ENCODE results near the gene C16orf89. TPM values are rescaled to one million over a fixed set of nuclear protein-coding genes. Genes with fewer than 3 reads are reported as not detected.
"Not testable (repeated sequence)": the region's sequence is repeated elsewhere in the genome, so short reads cannot be mapped to it uniquely, and the experiment has no call there.

C16orf89 gene
- total and polyA plus RNA-seq, 2 donors (not counting 1 experiment from before 2014, with no cell fraction given): not detected

DNA sequence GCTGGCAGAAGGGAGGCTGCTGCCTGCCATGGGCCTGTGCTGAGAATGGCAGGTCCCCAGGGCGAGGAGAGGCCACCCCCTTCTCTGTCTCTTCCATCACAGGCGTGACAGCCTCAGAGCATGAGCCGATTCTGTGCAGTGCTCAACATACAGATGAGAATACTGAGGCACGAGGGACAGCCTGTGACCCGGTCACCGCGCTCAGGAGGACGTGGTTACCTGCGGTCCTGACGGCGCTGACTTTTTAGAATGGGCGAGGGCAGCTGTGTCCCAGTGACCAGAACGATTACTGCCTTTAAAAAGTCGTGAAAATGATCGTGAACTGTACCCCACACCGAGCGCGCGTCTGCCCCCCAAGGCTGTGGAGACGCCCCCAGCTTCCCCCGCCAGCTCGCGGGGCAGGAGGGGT, 31.3 kb upstream of the C16orf89 start:
- H3K27me3 ChIP-seq (replicated peaks in 1 of 4; ENCODE audit: control extremely low read depth in 1 of 4, control insufficient read depth in 3 of 4, insufficient read depth in 4 of 4, low read length in 3 of 4); ATAC-seq (ENCODE audit: low read depth); H3K9me3 Mint-ChIP-seq (ENCODE audit: insufficient read depth); H3K27me3 Mint-ChIP-seq; H3K79me2 ChIP-seq (ENCODE audit: control insufficient read depth, insufficient read depth, low read length); H3K9me3 ChIP-seq (ENCODE audit: control extremely low read depth in 1 of 3, control insufficient read depth in 2 of 3, insufficient read depth in 1 of 3, low read length in 2 of 3); H3K36me3 ChIP-seq (replicated peaks in 1 of 2; ENCODE audit: control extremely low read depth in 1 of 2, control insufficient read depth in 1 of 2, extremely low read depth in 1 of 2, insufficient read depth in 2 of 2, low read length in 1 of 2); H3K4me1 ChIP-seq (ENCODE audit: control insufficient read depth in 2 of 2, insufficient read depth in 2 of 2, low read length in 2 of 2); H4K20me1 ChIP-seq (ENCODE audit: control insufficient read depth, insufficient read depth, low read length, poor library complexity, severe bottlenecking): not testable (repeated sequence)
- Histone ChIP-seq H2AFZ (ENCODE audit: insufficient read depth, low read depth, low read length, poor library complexity, severe bottlenecking) (peak overlapping the region; percentile 89), H3K9ac (ENCODE audit: low read length) (peak overlapping the region; percentile 70), H3K27ac (ENCODE audit: low read length in 2 of 2) (peak overlapping the region in 1 of 2 donors; percentile 83), H3K4me2 (replicated peaks; ENCODE audit: low read depth, low read length, poor library complexity, severe bottlenecking) (peak overlapping the region; percentile 55), H3K4me3 (ENCODE audit: control extremely low read depth in 1 of 5, extremely low read depth in 1 of 5, insufficient read depth in 1 of 5, low read depth in 2 of 5, low read length in 4 of 5) (peak overlapping the region in 4 of 5 experiments; percentile 48 to 68 (median 64))
- Mint-ChIP-seq H3K4me1 (peaks cover 17% of the 10 kb centered on the region), H3K27ac (peak overlapping the region; percentile 87), H3K4me3 (peak overlapping the region; percentile 91)
- ChIA-PET CTCF (interaction anchor here (1.2 kb wide), 1 partner anchor 363 kb away, joined by 3 read pairs; the partner anchor contains the start of genes ANKS3 and DNAAF8), POLR2A (interaction anchor here (1.3 kb wide), 1 partner anchor 25 kb away, joined by 6 read pairs; the partner anchor contains the start of gene ALG1)
- intact Hi-C loops (cut with micrococcal nuclease): loop anchor here (1.0 to 5.0 kb wide), 4 partner anchors 26 to 845 kb away; partner anchors contain the start of genes ALG1 and SEC14L5
- under 1% methylated on average over 23 of the region's 23 CpGs for WGBS (ENCODE audit: insufficient coverage)
- peak; percentile 58 for DNase-seq

DNA sequence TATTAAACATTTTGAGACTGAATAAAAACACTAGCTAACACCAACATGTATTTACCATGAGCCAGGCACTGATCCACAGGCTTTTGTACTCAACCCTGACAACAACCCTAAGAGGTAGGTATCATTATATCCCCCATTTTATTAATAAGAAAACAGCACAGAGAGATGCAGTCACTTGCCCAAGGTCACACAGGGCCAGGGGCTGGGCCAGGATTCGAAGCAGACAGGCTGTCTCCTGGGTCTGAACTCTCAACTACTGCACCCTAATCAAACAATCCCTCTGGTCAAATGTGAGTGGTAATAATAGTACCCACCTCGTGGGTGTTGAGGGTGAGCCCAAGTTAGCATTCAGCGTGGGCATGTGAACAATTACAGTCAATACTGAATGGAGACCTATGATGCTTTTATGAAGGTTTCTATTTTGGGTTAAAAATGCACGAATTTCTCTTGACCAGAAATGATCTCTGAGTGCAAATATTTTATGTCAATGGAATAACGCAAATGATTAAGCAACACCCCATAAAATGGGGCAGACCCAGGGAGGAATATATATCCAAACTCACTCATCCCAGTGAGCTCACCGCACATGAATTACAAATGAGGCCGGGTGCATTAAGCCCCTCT, 30.8 kb upstream of the C16orf89 start:
- CTCF ChIA-PET; ATAC-seq (ENCODE audit: low read depth); H3K79me2 ChIP-seq (ENCODE audit: control insufficient read depth, insufficient read depth, low read length); H3K27me3 ChIP-seq (replicated peaks in 1 of 4; ENCODE audit: control extremely low read depth in 1 of 4, control insufficient read depth in 3 of 4, insufficient read depth in 4 of 4, low read length in 3 of 4); H3K36me3 ChIP-seq (replicated peaks in 1 of 2; ENCODE audit: control extremely low read depth in 1 of 2, control insufficient read depth in 1 of 2, extremely low read depth in 1 of 2, insufficient read depth in 2 of 2, low read length in 1 of 2); H3K4me1 ChIP-seq (ENCODE audit: control insufficient read depth in 2 of 2, insufficient read depth in 2 of 2, low read length in 2 of 2); H3K27ac ChIP-seq (ENCODE audit: low read length in 2 of 2); H3K9me3 Mint-ChIP-seq (ENCODE audit: insufficient read depth); H3K27me3 Mint-ChIP-seq; DNase-seq; H4K20me1 ChIP-seq (ENCODE audit: control insufficient read depth, insufficient read depth, low read length, poor library complexity, severe bottlenecking); H3K9me3 ChIP-seq (ENCODE audit: control extremely low read depth in 1 of 3, control insufficient read depth in 2 of 3, insufficient read depth in 1 of 3, low read length in 2 of 3): not testable (repeated sequence)
- POLR2A ChIA-PET: interaction anchor here (1.3 kb wide), 1 partner anchor 24 kb away, joined by 6 read pairs; the partner anchor contains the start of gene ALG1
- H3K4me2 ChIP-seq (replicated peaks; ENCODE audit: low read depth, low read length, poor library complexity, severe bottlenecking): peak overlapping the region; percentile 55
- intact Hi-C loops (cut with micrococcal nuclease): loop anchor here (1.0 to 5.0 kb wide), 4 partner anchors 25 to 844 kb away; partner anchors contain the start of genes ALG1 and SEC14L5
- peak overlapping the region in 3 of 5 experiments; percentile 62 to 68 (median 67) for H3K4me3 ChIP-seq (ENCODE audit: control extremely low read depth in 1 of 5, extremely low read depth in 1 of 5, insufficient read depth in 1 of 5, low read depth in 2 of 5, low read length in 4 of 5)
- H3K9ac ChIP-seq (ENCODE audit: low read length): peak overlapping the region; percentile 70
- Mint-ChIP-seq H3K27ac (peak overlapping the region; percentile 87), H3K4me1 (peaks cover 18% of the 10 kb centered on the region), H3K4me3 (peak overlapping the region; percentile 91)
- peak overlapping the region; percentile 89 for H2AFZ ChIP-seq (ENCODE audit: insufficient read depth, low read depth, low read length, poor library complexity, severe bottlenecking)
- no CpG with 5 or more reads among the region's 7 CpGs for WGBS (ENCODE audit: insufficient coverage)

DNA sequence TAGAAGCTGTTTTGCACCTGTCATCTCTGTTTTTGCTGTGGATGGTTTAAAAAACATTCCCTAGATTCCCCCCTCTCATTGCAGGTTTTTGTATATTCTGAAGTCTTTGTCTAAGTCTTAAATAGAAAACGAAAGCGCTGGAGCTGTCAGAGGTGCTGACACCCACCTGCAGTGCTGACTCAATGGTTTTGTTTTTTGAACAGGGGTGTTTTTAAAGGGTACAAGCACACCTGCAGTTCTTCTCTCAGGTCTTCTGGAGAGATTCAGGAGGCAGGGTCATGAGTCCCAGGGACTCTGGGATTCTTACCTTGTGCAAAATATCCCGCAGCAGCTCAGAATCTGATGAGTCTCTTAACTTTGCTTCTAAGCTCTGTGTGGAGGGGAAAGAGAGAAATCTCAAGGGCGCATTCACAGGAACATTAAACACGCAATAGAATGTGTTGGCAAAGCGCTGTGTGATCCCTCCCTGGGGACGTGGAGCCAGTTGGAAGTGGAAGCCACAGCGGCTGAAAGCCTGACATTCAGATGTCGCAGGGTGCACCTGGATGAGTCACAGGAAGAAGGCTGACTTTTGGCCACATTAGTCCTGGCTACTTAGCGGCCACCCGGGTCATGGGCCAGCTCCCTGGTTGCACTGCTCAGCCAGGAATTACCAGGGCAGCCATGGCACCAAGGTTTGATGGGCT, 29.5 kb upstream of the C16orf89 start:
- CTCF ChIA-PET; H3K9me3 ChIP-seq (ENCODE audit: control extremely low read depth in 1 of 3, control insufficient read depth in 2 of 3, insufficient read depth in 1 of 3, low read length in 2 of 3); H3K27ac Mint-ChIP-seq; H3K4me1 ChIP-seq (ENCODE audit: control insufficient read depth in 2 of 2, insufficient read depth in 2 of 2, low read length in 2 of 2); H3K36me3 ChIP-seq (replicated peaks in 1 of 2; ENCODE audit: control extremely low read depth in 1 of 2, control insufficient read depth in 1 of 2, extremely low read depth in 1 of 2, insufficient read depth in 2 of 2, low read length in 1 of 2); H3K27me3 Mint-ChIP-seq; H3K9ac ChIP-seq (ENCODE audit: low read length); H3K79me2 ChIP-seq (ENCODE audit: control insufficient read depth, insufficient read depth, low read length); H3K27me3 ChIP-seq (replicated peaks in 1 of 4; ENCODE audit: control extremely low read depth in 1 of 4, control insufficient read depth in 3 of 4, insufficient read depth in 4 of 4, low read length in 3 of 4); POLR2A ChIA-PET; H3K4me3 Mint-ChIP-seq; H3K9me3 Mint-ChIP-seq (ENCODE audit: insufficient read depth); H3K27ac ChIP-seq (ENCODE audit: low read length in 2 of 2); ATAC-seq (ENCODE audit: low read depth); H2AFZ ChIP-seq (ENCODE audit: insufficient read depth, low read depth, low read length, poor library complexity, severe bottlenecking); H3K4me3 ChIP-seq (ENCODE audit: control extremely low read depth in 1 of 5, extremely low read depth in 1 of 5, insufficient read depth in 1 of 5, low read depth in 2 of 5, low read length in 4 of 5); H4K20me1 ChIP-seq (ENCODE audit: control insufficient read depth, insufficient read depth, low read length, poor library complexity, severe bottlenecking); DNase-seq; H3K4me2 ChIP-seq (replicated peaks; ENCODE audit: low read depth, low read length, poor library complexity, severe bottlenecking): not testable (repeated sequence)
- WGBS (ENCODE audit: insufficient coverage): 98% methylated on average over 8 of the region's 11 CpGs
- intact Hi-C loops (cut with micrococcal nuclease): loop anchor here (5.0 kb wide), 3 partner anchors 138 to 843 kb away; partner anchors contain the start of gene SEC14L5
- H3K4me1 Mint-ChIP-seq: peaks cover 18% of the 10 kb centered on the region

All from B cell (primary cell).